ENCODE data around the gene ARIH1.
"Not testable (repeated sequence)": the region's sequence is repeated elsewhere in the genome, so short reads cannot be mapped to it uniquely, and the experiment has no call there.

The ARIH1 gene

GRCh38 chr15:72609862-72610261 lies 135.7 kb downstream of the ARIH1 start:
- DNase-seq: no peak

GRCh38 chr15:72612324-72612723 lies 138.2 kb downstream of the ARIH1 start:
- DNase-seq: not testable (repeated sequence)

- DNase-seq: peak; percentile 74
Measured at GRCh38 chr15:72614810-72615532, 140.8 kb downstream of the ARIH1 start.

GRCh38 chr15:72615533-72616233 lies 141.6 kb downstream of the ARIH1 start:
- DNase-seq: peak; percentile 97

- DNase-seq: no peak
Measured at GRCh38 chr15:72616491-72617210, 142.5 kb downstream of the ARIH1 start.

- DNase-seq: not testable (repeated sequence)
Measured at GRCh38 chr15:72623854-72624253, 149.7 kb downstream of the ARIH1 start.

- not testable (repeated sequence) for DNase-seq
Measured at GRCh38 chr15:72626153-72626552, 152.0 kb downstream of the ARIH1 start.

- DNase-seq: not testable (repeated sequence)
Measured at GRCh38 chr15:72628249-72629067, 154.3 kb downstream of the ARIH1 start.

- not testable (repeated sequence) for DNase-seq
Measured at GRCh38 chr15:72629068-72629570, 155.0 kb downstream of the ARIH1 start.

- not testable (repeated sequence) for DNase-seq
Measured at GRCh38 chr15:72636519-72637282, 162.6 kb downstream of the ARIH1 start.

GRCh38 chr15:72639759-72640483 lies 165.8 kb downstream of the ARIH1 start:
- not testable (repeated sequence) for DNase-seq

- DNase-seq: not testable (repeated sequence)
Measured at GRCh38 chr15:72642271-72642670, 168.1 kb downstream of the ARIH1 start.

- not testable (repeated sequence) for DNase-seq
Measured at GRCh38 chr15:72648631-72649253, 174.6 kb downstream of the ARIH1 start.
